IMR-90 (cell line): ENCODE data around the gene EPB41L2. TPM values are rescaled to one million over a fixed set of nuclear protein-coding genes. Genes with fewer than 3 reads are reported as not detected.
A peak's percentile ranks its signal among the peaks of the same experiment; 100 is the strongest.

Source experiments
- ATAC-seq: fragments of 200-7000 bp; cut with Tn5 transposase; 2 replicates; pipeline ENCODE4 v1.9.1; 2020; ENCODE audit warnings: low read depth, mild to moderate bottlenecking, moderate library complexity
- BruUV-seq: library from RNA; stranded (reverse); fragments of 400-500 nt; replicated peaks from 2 replicates; lab custom pipeline; 2021; lab: Mats Ljungman, UMichigan
- CTCF ChIA-PET: fragments of 300-600 bp; formaldehyde crosslinking; extraction: SDS; loops from one replicate; lab custom pipeline; 2021; ENCODE audit warnings: antibody characterized with exemption; lab: Yijun Ruan, JAX
- POLR2A ChIA-PET: fragments of 300-600 bp; sonication (Branson Sonifier 250); formaldehyde crosslinking; loops from one replicate; lab custom pipeline; 2022; ENCODE audit warnings: antibody characterized with exemption; ENCODE audit not compliant: unreplicated experiment; lab: Charles Lee
- DNase-seq: peaks from one replicate; pipeline ENCODE4 v3.0.0; 2013
- H2AFZ ChIP-seq: replicated peaks from 2 replicates; pipeline ENCODE3; 2013; ENCODE audit warnings: low read length, mild to moderate bottlenecking; ENCODE audit not compliant: poor library complexity
- H2AK5ac ChIP-seq: 2 replicates; pipeline ENCODE4 v1.6.1; 2013; ENCODE audit warnings: low read depth, low read length, inconsistent platforms
- H2AK9ac ChIP-seq: replicated peaks from 2 replicates; pipeline ENCODE3; 2013; ENCODE audit warnings: mild to moderate bottlenecking, low read depth, low read length, moderate library complexity; ENCODE audit not compliant: poor library complexity
- H2BK120ac ChIP-seq: 2 replicates; pipeline ENCODE4 v1.6.1; 2013; ENCODE audit warnings: low read depth, low read length, inconsistent platforms
- H2BK15ac ChIP-seq: 3 replicates; pipeline ENCODE4 v1.6.1; 2013; ENCODE audit warnings: low read depth, low read length, inconsistent platforms
- H2BK20ac ChIP-seq: 2 replicates; pipeline ENCODE4 v1.6.1; 2013; ENCODE audit warnings: low read depth, mild to moderate bottlenecking, inconsistent platforms, low read length, moderate library complexity
- H2BK5ac ChIP-seq: 2 replicates; pipeline ENCODE4 v1.6.1; 2013; ENCODE audit warnings: mild to moderate bottlenecking, low read depth, low read length, inconsistent platforms; ENCODE audit not compliant: poor library complexity, severe bottlenecking
- H3K14ac ChIP-seq: replicated peaks from 2 replicates; pipeline ENCODE4 v1.6.1; 2013; ENCODE audit warnings: low read depth, low read length, inconsistent platforms
- H3K18ac ChIP-seq: 2 replicates; pipeline ENCODE4 v1.6.1; 2013; ENCODE audit warnings: low read depth, low read length, control low read depth
- H3K23ac ChIP-seq: 2 replicates; pipeline ENCODE4 v1.6.1; 2013; ENCODE audit warnings: low read depth, low read length, inconsistent platforms
- H3K27ac ChIP-seq: 2 replicates; pipeline ENCODE4 v1.5.1; 2013; ENCODE audit warnings: mild to moderate bottlenecking, control low read depth, low read length; ENCODE audit not compliant: insufficient read depth
- H3K27me3 ChIP-seq: 2 replicates; pipeline ENCODE4 v1.6.1; 2013; ENCODE audit warnings: low read length; ENCODE audit not compliant: control insufficient read depth, insufficient read depth
- H3K36me3 ChIP-seq: 2 replicates; pipeline ENCODE4 v1.6.1; 2013; ENCODE audit warnings: low read length, mixed read lengths; ENCODE audit not compliant: control insufficient read depth, insufficient read depth
- H3K4ac ChIP-seq: 2 replicates; pipeline ENCODE4 v1.6.1; 2013; ENCODE audit warnings: low read depth, low read length, inconsistent platforms
- H3K4me1 ChIP-seq: 2 replicates; pipeline ENCODE4 v1.6.1; 2013; ENCODE audit warnings: low read length, mixed read lengths; ENCODE audit not compliant: control insufficient read depth, insufficient read depth
- H3K4me2 ChIP-seq: 2 replicates; pipeline ENCODE4 v1.6.1; 2013; ENCODE audit warnings: low read depth, mild to moderate bottlenecking, control low read depth, low read length, moderate library complexity
- H3K4me3 ChIP-seq: 2 replicates; pipeline ENCODE4 v1.5.1; 2013; ENCODE audit warnings: low read depth, mild to moderate bottlenecking, control low read depth, low read length, moderate library complexity; ENCODE audit not compliant: insufficient read depth
- H3K56ac ChIP-seq: 2 replicates; pipeline ENCODE4 v1.6.1; 2013; ENCODE audit warnings: low read length, inconsistent platforms; ENCODE audit not compliant: insufficient read depth; ENCODE audit errors: extremely low read depth
- H3K79me1 ChIP-seq, 2 experiments: 2 replicates each; pipeline ENCODE4 v1.6.1; 2013; ENCODE audit warnings: low read length in 2 of 2, inconsistent platforms in 1 of 2, low read depth in 1 of 2
- H3K9ac ChIP-seq: 2 replicates; pipeline ENCODE4 v1.6.1; 2013; ENCODE audit warnings: low read depth, low read length, control low read depth
- H3K9me1 ChIP-seq: 2 replicates; pipeline ENCODE4 v1.6.1; 2013; ENCODE audit warnings: low read length, inconsistent platforms; ENCODE audit not compliant: insufficient read depth
- H3K9me3 ChIP-seq: 2 replicates; pipeline ENCODE4 v1.6.1; 2013; ENCODE audit warnings: low read length; ENCODE audit not compliant: control insufficient read depth, insufficient read depth
- H4K20me1 ChIP-seq: 2 replicates; pipeline ENCODE4 v1.6.1; 2013; ENCODE audit warnings: low read length, inconsistent platforms; ENCODE audit not compliant: insufficient read depth
- H4K5ac ChIP-seq: 2 replicates; pipeline ENCODE4 v1.6.1; 2013; ENCODE audit warnings: mild to moderate bottlenecking, low read depth, low read length, control low read depth
- H4K8ac ChIP-seq, 2 experiments: 2 replicates each; pipeline ENCODE4 v1.6.1; 2013; ENCODE audit warnings: low read depth in 2 of 2, low read length in 2 of 2, control low read depth in 1 of 2, inconsistent platforms in 1 of 2
- H4K91ac ChIP-seq: 2 replicates; pipeline ENCODE4 v1.6.1; 2013; ENCODE audit warnings: low read depth, low read length, inconsistent platforms; ENCODE audit not compliant: insufficient read depth
- BHLHE40 ChIP-seq: fragments of 150-350 bp; IDR thresholded peaks from 2 replicates; pipeline ENCODE4 v1.6.1; 2016; ENCODE audit warnings: mild to moderate bottlenecking, low read depth, low read length
- CEBPB ChIP-seq: IDR thresholded peaks from 2 replicates; pipeline ENCODE4 v1.6.1; 2012; ENCODE audit warnings: low read depth, low read length, improper control_type of control experiment
- CHD1 ChIP-seq: IDR thresholded peaks from 2 replicates; pipeline ENCODE4 v1.6.1; 2012; ENCODE audit warnings: low read depth, low read length, improper control_type of control experiment
- CTCF ChIP-seq: conservative IDR thresholded peaks from 2 replicates; pipeline ENCODE4 v1.5.1; 2012; ENCODE audit warnings: mild to moderate bottlenecking, low read depth, low read length, improper control_type of control experiment
- ELK1 ChIP-seq: fragments of 150-350 bp; IDR thresholded peaks from 2 replicates; pipeline ENCODE4 v1.6.1; 2016; ENCODE audit warnings: low read depth, mild to moderate bottlenecking, low read length, moderate library complexity, borderline replicate concordance
- FOS ChIP-seq: fragments of 150-350 bp; IDR thresholded peaks from 2 replicates; pipeline ENCODE4 v1.6.1; 2016; ENCODE audit warnings: low read depth, low read length
- MAFK ChIP-seq: IDR thresholded peaks from 2 replicates; pipeline ENCODE4 v1.6.1; 2012; ENCODE audit warnings: low read depth, low read length, improper control_type of control experiment
- MAZ ChIP-seq: IDR thresholded peaks from 2 replicates; pipeline ENCODE4 v1.6.1; 2012; ENCODE audit warnings: low read depth, mild to moderate bottlenecking, low read length, improper control_type of control experiment, moderate library complexity, borderline replicate concordance
- MXI1 ChIP-seq: IDR thresholded peaks from 2 replicates; pipeline ENCODE4 v1.6.1; 2012; ENCODE audit warnings: low read depth, mild to moderate bottlenecking, low read length, moderate library complexity, borderline replicate concordance
- NFE2L2 ChIP-seq: fragments of 150-350 bp; IDR thresholded peaks from 2 replicates; pipeline ENCODE4 v1.6.1; 2016; ENCODE audit warnings: low read depth, mild to moderate bottlenecking, low read length
- POLR2A ChIP-seq: IDR thresholded peaks from 2 replicates; pipeline ENCODE4 v1.6.1; 2012; ENCODE audit warnings: mild to moderate bottlenecking, low read depth, low read length
- RAD21 ChIP-seq: IDR thresholded peaks from 2 replicates; pipeline ENCODE4 v1.6.1; 2012; ENCODE audit warnings: low read length, improper control_type of control experiment
- RCOR1 ChIP-seq: IDR thresholded peaks from 2 replicates; pipeline ENCODE4 v1.6.1; 2012; ENCODE audit warnings: mild to moderate bottlenecking, low read length, improper control_type of control experiment; ENCODE audit not compliant: insufficient replicate concordance
- RFX5 ChIP-seq: IDR thresholded peaks from 2 replicates; pipeline ENCODE4 v1.8.0; 2012; ENCODE audit warnings: low read depth, mild to moderate bottlenecking, low read length, moderate library complexity
- SMC3 ChIP-seq: fragments of 150-350 bp; IDR thresholded peaks from 2 replicates; pipeline ENCODE4 v1.6.1; 2016; ENCODE audit warnings: low read depth, mild to moderate bottlenecking, antibody characterized with exemption, low read length, moderate library complexity
- USF2 ChIP-seq: fragments of 150-350 bp; IDR thresholded peaks from 2 replicates; pipeline ENCODE4 v1.6.1; 2017; ENCODE audit warnings: mild to moderate bottlenecking, antibody characterized with exemption, low read length, low read depth
- whole genome bisulfite sequencing, 2 experiments: methylation state at CpG; one replicate each; pipeline versions ENCODE4 v1.1.5 to v1.1.7; 2013; ENCODE audit warnings: missing lambda C conversion rate in 2 of 2; ENCODE audit not compliant: insufficient read length in 1 of 2; ENCODE audit errors: extremely low coverage in 2 of 2; 5-methylcytosine and 5-hydroxymethylcytosine counted together
- dilution Hi-C: fragments of 300-500 bp; cut with HindIII; formaldehyde crosslinking; loops from one replicate; pipeline ENCODE4 v1.14.3; 2018; ENCODE audit warnings: low sequenced_read_pairs; ENCODE audit not compliant: unreplicated experiment
- in situ Hi-C: fragments of 300-500 bp; cut with MboI; formaldehyde crosslinking; loops from 3 replicates; pipeline ENCODE4 v1.14.3; 2019; ENCODE audit warnings: low sequenced_read_pairs, inconsistent platforms, mixed read lengths
- intact Hi-C: fragments of 100-400 bp; cut with micrococcal nuclease; formaldehyde crosslinking; loops from 2 replicates; pipeline ENCODE4 v1.10.0; 2022
- polyA plus RNA-seq, 3 experiments: library from polyadenylated mRNA; depleted of rRNA; stranded (reverse); fragments of >200 nt; gene quantifications; 2 replicates each; pipeline ENCODE4 v1.2.3, GENCODE V29; 2012; ENCODE audit warnings: low replicate concordance in 1 of 3
- total RNA-seq: library from RNA; depleted of rRNA; stranded (reverse); fragments of >200 nt; gene quantifications from 2 replicates; pipeline ENCODE4 v1.2.3, GENCODE V29; 2012

Gene EPB41L2
- total and polyA plus RNA-seq, 2 of the 4 experiments (the other 2 are of a cell fraction) = 85.7 to 99.8 TPM

- Histone ChIP-seq H3K18ac (peak overlapping the region; percentile 77), H4K8ac (no peak overlapping the region; a peak in 1 of 4 replicates), H3K4me2 (no peak overlapping the region), H4K20me1 (no peaks in the 10 kb centered on the region; the same call in 1 of the 2 replicates), H3K23ac (0 out of 2 replicates have a peak overlapping the region, but pooled peaks have one; percentile 35), H3K27ac (no peak overlapping the region), H2BK20ac (no peak overlapping the region), H3K4ac (no peak overlapping the region), H3K14ac (no peak overlapping the region), H3K4me1 (peaks cover 5% of the 10 kb centered on the region), H2BK120ac (no peak overlapping the region), H3K79me1 (peaks cover 30 to 49% of the 10 kb centered on the region in 2 experiments), H3K9ac (no peak overlapping the region), H3K27me3 (no peaks in the 10 kb centered on the region), H2AK5ac (peak overlapping the region; percentile 10; the same call in 1 of the 2 replicates), H2AFZ (no peak overlapping the region), H2BK5ac (no peak overlapping the region), H2AK9ac (no peak overlapping the region), H2BK15ac (no peak overlapping the region), H3K9me3 (no peaks in the 10 kb centered on the region), H4K91ac (no peak overlapping the region), H3K4me3 (no peak overlapping the region), H3K9me1 (peaks cover 3% of the 10 kb centered on the region; the same call in 1 of the 2 replicates), H3K36me3 (peaks cover 3% of the 10 kb centered on the region), H4K5ac (peak overlapping the region; percentile 35; the same call in 1 of the 2 replicates), H3K56ac (no peak overlapping the region)
- in situ Hi-C loops (no loop called here), dilution Hi-C loops (no loop called here), intact Hi-C loops (no loop called here)
- TF ChIP-seq RAD21 (no peak), CEBPB (no peak), USF2 (no peak), MAFK (no peak), ELK1 (no peak), BHLHE40 (no peak), CHD1 (no peak), RCOR1 (no peak), SMC3 (no peak), MXI1 (no peak), POLR2A (no peak), NFE2L2 (no peak), CTCF (no peak), FOS (no peak), MAZ (no peak), RFX5 (no peak)
- no CpG with 5 or more reads among the region's 2 CpGs for WGBS, 2 experiments
- CTCF ChIA-PET = no interaction called here
- no peak for DNase-seq
- no TSS peak for BruUV-seq
- POLR2A ChIA-PET = no interaction called here
- no peak for ATAC-seq
These were observed 118.6 kb downstream of the EPB41L2 start for GRCh38 chr6:130944486-130944885.
